ENCODE results near the gene SPATA21. TPM values are rescaled to one million over a fixed set of nuclear protein-coding genes. Genes with fewer than 3 reads are reported as not detected.
"Not testable (repeated sequence)": the region's sequence is repeated elsewhere in the genome, so short reads cannot be mapped to it uniquely, and the experiment has no call there.

Gene SPATA21
- polyA plus RNA-seq, 1 donor from 2014 or later, result 0.15 TPM

DNA sequence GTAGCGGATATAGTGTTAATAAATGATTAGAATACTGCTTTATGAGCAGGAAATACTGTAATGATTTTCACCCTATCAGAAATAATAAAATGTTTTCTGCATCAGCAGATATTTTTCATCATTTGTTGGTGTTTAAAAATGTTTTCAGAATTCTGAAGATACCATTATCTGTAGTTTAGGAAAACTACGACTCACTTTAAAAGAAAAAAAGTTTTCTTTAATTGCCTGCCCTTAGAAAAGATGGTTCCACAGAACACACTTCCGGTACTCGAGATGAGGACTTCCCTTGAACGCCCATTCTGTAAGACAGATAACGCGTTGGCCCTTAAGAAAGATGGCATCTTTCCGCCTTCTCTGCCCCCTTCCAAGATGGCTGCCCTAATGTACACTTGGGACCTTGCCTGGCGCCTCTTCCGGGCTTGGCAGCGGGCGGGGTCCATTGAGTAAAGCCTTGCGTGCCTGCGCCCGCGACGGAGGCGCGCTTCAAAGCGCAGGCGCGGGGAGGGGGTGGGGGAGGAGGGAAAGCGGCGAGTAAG is 70.4 kb downstream of the SPATA21 start, which contains the start of gene SZRD1:
Gene SZRD1, plus strand, starts transcription at position 521 of the 536 bp plus-strand sequence. CDS start 16 bp downstream, outside the sequence.
- Histone ChIP-seq H3F3A (ENCODE audit: insufficient read depth, low read length, poor library complexity, severe bottlenecking) (no peaks in the 10 kb centered on the region), H2AFZ (ENCODE audit: low read depth, low read length) (peak within 1 kb of the TSS; percentile 83), H3K27ac (ENCODE audit: low read length) (peak within 1 kb of the TSS; percentile 98), H4K20me1 (ENCODE audit: insufficient read depth) (peaks cover 3% of the 10 kb centered on the region), H3K4me3 (ENCODE audit: low read length) (peak within 1 kb of the TSS; percentile 99), H3K9me2 (ENCODE audit: insufficient read depth, low read length) (no peaks in the 10 kb centered on the region), H3K9me3 (ENCODE audit: low read length) (no peaks in the 10 kb centered on the region), H3K36me3 (ENCODE audit: insufficient read depth, low read length) (no peaks in the 10 kb centered on the region), H3K27me3 (ENCODE audit: insufficient read depth, low read depth, low read length) (no peaks in the 10 kb centered on the region), H3K79me2 (replicated peaks; ENCODE audit: insufficient read depth, low read length) (peaks cover 41% of the 10 kb centered on the region), H3K9ac (ENCODE audit: low read length) (peak within 1 kb of the TSS; percentile 95), H3K4me2 (ENCODE audit: low read length) (peak within 1 kb of the TSS; percentile 99)
- TF ChIP-seq MXI1 (conservative IDR thresholded peaks at IDR 0.05; ENCODE audit: poor library complexity, severe bottlenecking), result no peak
- TF ChIP-seq POLR2AphosphoS5 (IDR thresholded peaks at IDR 0.05), result no peak
- no peak for TF ChIP-seq EZH2 (IDR thresholded peaks at IDR 0.05; ENCODE audit: borderline replicate concordance, insufficient read depth, low read length, poor library complexity, severe bottlenecking)
- no peak for TF ChIP-seq RAD21 (conservative IDR thresholded peaks at IDR 0.05)
- no peak for TF ChIP-seq SMC3 (conservative IDR thresholded peaks at IDR 0.05; ENCODE audit: poor library complexity)
- no peak for TF ChIP-seq EP300 (conservative IDR thresholded peaks at IDR 0.05; ENCODE audit: poor library complexity, severe bottlenecking)
- TF ChIP-seq CTCF (IDR thresholded peaks at IDR 0.05; ENCODE audit: poor library complexity, severe bottlenecking), result no peak
- TF ChIP-seq, protein P1, sequence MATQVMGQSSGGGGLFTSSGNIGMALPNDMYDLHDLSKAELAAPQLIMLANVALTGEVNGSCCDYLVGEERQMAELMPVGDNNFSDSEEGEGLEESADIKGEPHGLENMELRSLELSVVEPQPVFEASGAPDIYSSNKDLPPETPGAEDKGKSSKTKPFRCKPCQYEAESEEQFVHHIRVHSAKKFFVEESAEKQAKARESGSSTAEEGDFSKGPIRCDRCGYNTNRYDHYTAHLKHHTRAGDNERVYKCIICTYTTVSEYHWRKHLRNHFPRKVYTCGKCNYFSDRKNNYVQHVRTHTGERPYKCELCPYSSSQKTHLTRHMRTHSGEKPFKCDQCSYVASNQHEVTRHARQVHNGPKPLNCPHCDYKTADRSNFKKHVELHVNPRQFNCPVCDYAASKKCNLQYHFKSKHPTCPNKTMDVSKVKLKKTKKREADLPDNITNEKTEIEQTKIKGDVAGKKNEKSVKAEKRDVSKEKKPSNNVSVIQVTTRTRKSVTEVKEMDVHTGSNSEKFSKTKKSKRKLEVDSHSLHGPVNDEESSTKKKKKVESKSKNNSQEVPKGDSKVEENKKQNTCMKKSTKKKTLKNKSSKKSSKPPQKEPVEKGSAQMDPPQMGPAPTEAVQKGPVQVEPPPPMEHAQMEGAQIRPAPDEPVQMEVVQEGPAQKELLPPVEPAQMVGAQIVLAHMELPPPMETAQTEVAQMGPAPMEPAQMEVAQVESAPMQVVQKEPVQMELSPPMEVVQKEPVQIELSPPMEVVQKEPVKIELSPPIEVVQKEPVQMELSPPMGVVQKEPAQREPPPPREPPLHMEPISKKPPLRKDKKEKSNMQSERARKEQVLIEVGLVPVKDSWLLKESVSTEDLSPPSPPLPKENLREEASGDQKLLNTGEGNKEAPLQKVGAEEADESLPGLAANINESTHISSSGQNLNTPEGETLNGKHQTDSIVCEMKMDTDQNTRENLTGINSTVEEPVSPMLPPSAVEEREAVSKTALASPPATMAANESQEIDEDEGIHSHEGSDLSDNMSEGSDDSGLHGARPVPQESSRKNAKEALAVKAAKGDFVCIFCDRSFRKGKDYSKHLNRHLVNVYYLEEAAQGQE (IDR thresholded peaks at IDR 0.05; ENCODE audit: borderline replicate concordance), result no peak
- no peak for TF ChIP-seq TAF1 (IDR thresholded peaks at IDR 0.05; ENCODE audit: low read depth)

- H3K4me2 ChIP-seq (ENCODE audit: low read length); H3K9me2 ChIP-seq (ENCODE audit: insufficient read depth, low read length); H3K27ac ChIP-seq (ENCODE audit: low read length); H3F3A ChIP-seq (ENCODE audit: insufficient read depth, low read length, poor library complexity, severe bottlenecking); H3K36me3 ChIP-seq (ENCODE audit: insufficient read depth, low read length); H3K27me3 ChIP-seq (ENCODE audit: insufficient read depth, low read depth, low read length); H3K9me3 ChIP-seq (ENCODE audit: low read length); H3K9ac ChIP-seq (ENCODE audit: low read length); H3K4me3 ChIP-seq (ENCODE audit: low read length); H4K20me1 ChIP-seq (ENCODE audit: insufficient read depth); H2AFZ ChIP-seq (ENCODE audit: low read depth, low read length): not testable (repeated sequence)
- H3K79me2 ChIP-seq (replicated peaks; ENCODE audit: insufficient read depth, low read length), result peaks cover 26% of the 10 kb centered on the region
Observed at GRCh38 chr1:16365146-16365498, 72.1 kb downstream of the SPATA21 start.

DNA sequence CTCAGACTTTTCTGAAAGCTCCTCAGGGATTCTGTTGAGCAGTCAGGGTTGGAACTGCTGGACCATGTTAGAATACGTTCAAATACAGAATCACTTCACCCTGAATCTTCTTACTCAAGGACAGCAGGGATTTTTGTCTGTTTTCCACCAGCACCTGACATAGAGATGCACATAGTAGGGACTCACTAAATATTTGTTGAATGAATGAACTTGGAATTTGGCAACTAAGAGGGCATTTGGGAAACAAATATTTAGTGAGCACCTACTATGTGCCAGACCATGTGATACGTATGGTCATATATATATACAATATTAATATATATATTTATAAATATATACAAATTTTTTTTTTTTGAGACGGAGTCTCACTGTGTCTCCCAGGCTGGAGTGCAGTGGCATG is 80.4 kb downstream of the SPATA21 start:
- no peak overlapping the region for H3K27ac ChIP-seq (ENCODE audit: low read length)
- H4K20me1 ChIP-seq (ENCODE audit: insufficient read depth), result no peaks in the 10 kb centered on the region
- H2AFZ ChIP-seq (ENCODE audit: low read depth, low read length), result no peak overlapping the region
- no peak overlapping the region for H3K4me2 ChIP-seq (ENCODE audit: low read length)
- H3K36me3 ChIP-seq (ENCODE audit: insufficient read depth, low read length), result no peaks in the 10 kb centered on the region
- H3K4me3 ChIP-seq (ENCODE audit: low read length), result no peak overlapping the region
- H3K79me2 ChIP-seq (replicated peaks; ENCODE audit: insufficient read depth, low read length), result peaks cover 2% of the 10 kb centered on the region
- H3K27me3 ChIP-seq (ENCODE audit: insufficient read depth, low read depth, low read length), result no peaks in the 10 kb centered on the region
- TF ChIP-seq CTCF (IDR thresholded peaks at IDR 0.05; ENCODE audit: poor library complexity, severe bottlenecking) (no peak), POLR2AphosphoS5 (IDR thresholded peaks at IDR 0.05) (no peak), EP300 (conservative IDR thresholded peaks at IDR 0.05; ENCODE audit: poor library complexity, severe bottlenecking) (no peak), SMC3 (conservative IDR thresholded peaks at IDR 0.05; ENCODE audit: poor library complexity) (no peak), EZH2 (IDR thresholded peaks at IDR 0.05; ENCODE audit: borderline replicate concordance, insufficient read depth, low read length, poor library complexity, severe bottlenecking) (no peak), MXI1 (conservative IDR thresholded peaks at IDR 0.05; ENCODE audit: poor library complexity, severe bottlenecking) (no peak), RAD21 (conservative IDR thresholded peaks at IDR 0.05) (no peak), TAF1 (IDR thresholded peaks at IDR 0.05; ENCODE audit: low read depth) (no peak)
- TF ChIP-seq, protein P1 (IDR thresholded peaks at IDR 0.05; ENCODE audit: borderline replicate concordance), result no peak
- no peak overlapping the region for H3K9ac ChIP-seq (ENCODE audit: low read length)
- H3K9me3 ChIP-seq (ENCODE audit: low read length), result no peaks in the 10 kb centered on the region
- no peaks in the 10 kb centered on the region for H3F3A ChIP-seq (ENCODE audit: insufficient read depth, low read length, poor library complexity, severe bottlenecking)
- no peaks in the 10 kb centered on the region for H3K9me2 ChIP-seq (ENCODE audit: insufficient read depth, low read length)

Data from neural cell (in vitro differentiated cells).